NCI-H1694 treated with DMSO at 0.1 percent for 48 hours (cell line): ENCODE measurements around the gene KRT15.

ENCODE experiments used
- DNase-seq: peaks from one replicate; lab custom pipeline; 2025; lab: John Stamatoyannopoulos, UW

The KRT15 gene

DNA sequence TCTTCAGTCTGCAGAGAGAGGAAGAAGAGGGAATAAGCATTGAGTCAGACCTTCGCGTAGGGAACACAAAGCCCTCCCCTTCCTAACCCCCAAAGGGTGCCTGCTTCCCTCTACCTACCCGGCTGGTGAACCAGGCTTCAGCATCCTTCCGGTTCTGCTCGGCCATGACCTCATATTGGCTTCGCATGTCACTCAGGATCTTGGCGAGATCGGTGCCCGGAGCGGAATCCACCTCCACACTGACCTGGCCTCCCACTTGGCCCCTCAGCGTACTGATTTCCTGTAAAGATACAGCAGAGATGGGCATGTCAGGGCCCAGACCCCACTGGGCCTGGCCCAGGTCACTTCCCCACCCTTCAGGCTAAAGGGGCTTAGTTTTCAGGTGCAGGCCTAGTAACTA is 5.6 kb upstream of the KRT15 start:
- no peak for DNase-seq

DNA sequence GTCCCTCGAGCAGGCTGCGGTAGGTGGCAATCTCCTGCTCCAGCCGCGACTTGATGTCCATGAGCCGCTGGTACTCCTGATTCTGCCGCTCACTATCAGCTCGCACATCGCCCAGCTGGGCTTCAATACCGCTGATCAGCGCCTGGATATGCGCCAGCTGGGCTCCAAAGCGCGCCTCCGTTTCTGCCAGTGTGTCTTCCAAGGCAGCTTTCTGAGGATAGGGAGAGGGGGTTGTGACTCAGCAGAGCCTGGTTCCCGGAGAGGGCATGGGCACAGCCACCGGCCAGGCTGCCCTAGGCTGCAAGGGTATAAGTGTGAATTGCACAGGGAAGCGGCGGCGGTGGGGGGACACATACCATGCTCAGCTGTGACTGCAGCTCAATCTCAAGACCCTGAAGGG is 5.1 kb upstream of the KRT15 start:
- peak; percentile 33 for DNase-seq

DNA sequence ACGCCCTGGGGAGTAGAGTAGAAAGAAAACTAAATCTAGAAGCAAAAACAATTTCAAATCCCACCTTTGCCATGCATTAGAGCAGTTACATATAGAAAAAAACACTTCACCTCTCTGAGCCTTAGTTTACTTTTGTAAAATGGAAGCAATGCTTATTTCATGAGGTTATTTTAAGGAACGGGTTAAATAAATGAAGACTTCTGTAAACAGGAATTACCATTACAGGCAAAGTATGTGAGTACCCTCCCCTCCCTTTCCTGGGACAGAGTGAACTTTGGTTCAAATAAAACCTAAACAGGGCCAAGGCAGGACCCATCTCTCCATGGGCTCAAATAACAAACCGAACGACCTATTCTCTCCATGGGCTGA is 4.5 kb upstream of the KRT15 start:
- DNase-seq, result no peak

DNA sequence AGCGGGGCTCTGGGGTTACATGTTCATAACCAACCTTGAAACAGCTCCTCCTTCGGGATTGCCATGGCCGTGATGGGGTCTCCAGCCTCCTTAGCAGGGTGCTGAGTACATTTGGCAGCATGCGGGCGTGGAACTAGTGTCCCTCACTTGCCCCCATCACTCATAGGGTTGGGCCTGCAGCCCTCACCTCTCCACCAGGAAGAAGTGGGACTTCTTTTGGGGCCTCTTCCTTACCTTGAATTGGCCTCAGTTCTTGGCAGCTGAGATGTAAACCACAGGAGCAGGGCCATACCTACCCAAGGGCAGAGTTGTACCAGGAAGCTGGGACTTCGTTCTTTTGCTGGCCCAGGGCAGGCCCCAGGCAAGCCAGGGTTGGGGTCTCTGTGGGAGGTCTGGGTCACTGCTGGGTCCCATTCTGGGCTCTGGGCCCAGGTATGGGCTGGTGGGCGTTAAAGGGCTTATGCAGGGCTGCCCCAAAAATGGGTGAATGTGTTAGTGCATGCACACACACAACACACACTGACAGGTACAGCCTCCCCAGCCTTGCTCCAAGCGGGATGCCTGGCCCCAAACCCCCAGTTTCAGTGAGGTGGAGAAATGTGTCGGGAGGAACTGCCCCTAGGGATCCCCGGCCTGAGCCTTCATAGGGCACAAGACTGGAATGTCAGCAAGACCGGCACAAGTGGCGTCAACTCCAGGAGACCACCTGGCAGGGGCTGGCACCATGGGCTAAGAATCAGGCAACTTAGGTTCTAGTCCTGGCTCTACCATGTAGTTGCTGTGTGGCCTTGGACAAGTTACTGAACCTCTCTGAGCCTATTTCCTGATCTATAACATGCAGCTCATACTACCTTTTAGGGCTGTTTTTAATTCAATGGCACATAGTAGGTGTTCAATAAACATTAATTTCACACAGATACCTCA is 3.9 kb upstream of the KRT15 start:
- DNase-seq, result no peak

DNA sequence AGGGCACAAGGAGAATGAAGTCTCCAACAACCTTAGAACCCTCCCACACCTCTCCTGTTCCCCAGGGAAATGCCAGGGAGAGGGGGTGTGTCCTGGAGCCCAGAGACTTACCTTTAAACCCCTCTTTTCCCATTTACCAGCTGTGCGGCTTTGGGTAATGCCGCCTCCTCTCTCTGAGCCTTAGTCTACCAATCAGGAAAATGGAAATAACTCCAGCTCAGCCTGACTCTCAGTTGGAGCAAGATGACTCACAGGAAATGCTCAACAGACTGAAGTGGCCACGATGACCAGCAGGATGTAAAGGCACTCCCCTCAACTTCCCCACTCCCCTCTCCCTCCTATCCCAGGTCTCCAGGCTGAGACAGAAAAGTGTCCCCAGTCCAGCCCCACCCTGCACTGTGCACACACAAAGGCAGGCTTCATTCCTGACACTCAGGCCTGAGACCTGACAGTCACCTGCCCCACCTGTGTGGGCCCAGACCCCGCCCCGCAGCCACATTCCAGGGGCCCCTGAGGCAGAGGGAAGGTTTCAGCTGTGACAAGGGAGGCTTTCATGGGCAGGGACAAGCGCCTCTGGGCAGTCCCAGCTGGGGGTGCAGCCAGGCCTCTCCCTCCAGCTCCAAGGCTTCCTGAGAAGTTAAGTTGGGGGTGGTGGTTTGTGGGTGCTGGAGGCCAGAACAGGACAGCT is 3.0 kb upstream of the KRT15 start:
- no peak for DNase-seq

DNA sequence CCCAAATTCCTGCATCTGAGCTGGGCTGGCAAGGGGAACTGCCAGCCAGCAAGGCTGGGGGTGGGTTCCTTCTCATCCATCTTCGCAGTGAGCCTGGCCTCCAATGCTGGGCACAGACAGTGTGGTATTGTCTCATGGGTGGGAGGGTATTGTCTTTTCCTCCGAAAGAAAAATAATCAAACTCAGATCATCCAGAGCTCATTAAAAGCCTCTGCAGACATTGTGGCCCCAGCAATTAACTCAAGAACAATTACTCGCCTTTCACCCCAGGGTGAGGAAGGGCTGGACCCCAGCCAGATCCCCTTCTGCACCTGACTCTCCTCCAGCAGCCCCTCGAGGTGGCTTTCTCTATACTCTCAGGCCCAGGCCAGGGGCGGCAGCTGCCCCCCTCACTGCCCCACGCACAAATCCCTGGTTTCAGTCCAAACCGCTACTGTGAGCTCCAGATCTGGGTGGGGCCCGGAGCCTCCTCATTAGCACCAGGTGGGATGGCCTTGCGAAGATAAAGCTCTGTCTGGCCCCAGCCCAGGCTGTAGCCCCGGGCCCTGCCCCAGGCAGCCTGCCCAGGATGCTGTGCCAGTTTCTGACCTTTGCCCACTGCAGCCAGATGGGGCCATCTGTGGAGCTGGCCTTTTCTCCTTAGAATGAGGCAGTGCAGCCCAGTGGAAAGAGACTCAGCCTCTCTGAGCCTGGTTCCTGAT is 2.3 kb upstream of the KRT15 start:
- DNase-seq, result peak; percentile 41

DNA sequence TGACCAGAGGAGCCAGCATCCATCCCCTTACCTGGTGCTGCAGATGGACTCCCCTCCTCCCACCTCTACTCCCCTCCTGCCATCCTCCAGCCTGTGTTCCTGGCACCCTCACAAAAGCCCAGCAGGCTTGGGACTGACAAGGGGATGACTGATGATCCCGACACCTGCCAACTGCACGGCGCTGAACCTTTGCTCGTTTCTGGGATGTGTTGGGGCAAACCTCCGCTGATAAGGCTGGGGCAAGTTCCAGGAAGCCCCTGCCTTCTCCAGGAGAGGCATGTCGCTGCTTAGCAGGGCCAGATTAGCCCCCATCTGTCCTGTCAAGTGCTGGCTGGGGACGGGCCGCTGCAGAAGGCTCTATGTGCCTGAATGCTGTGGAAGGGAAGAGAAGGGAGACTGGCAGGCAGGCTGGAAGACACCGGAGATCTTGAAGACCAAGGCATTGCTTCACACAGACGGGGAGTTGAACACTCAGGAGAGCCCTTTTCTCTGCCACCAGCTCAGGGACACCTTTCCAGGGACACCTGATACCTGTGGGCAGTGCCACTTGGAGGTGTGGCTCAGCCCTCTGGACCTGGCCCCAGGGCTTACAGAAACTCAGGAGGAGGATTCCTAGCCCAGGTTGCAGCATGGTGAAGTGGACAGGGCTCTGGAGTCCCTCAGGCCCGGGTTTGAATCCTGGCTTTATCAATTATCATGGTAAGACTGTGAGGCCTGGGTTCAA is 973 bp upstream of the KRT15 start:
- DNase-seq, result peak; percentile 97

DNA sequence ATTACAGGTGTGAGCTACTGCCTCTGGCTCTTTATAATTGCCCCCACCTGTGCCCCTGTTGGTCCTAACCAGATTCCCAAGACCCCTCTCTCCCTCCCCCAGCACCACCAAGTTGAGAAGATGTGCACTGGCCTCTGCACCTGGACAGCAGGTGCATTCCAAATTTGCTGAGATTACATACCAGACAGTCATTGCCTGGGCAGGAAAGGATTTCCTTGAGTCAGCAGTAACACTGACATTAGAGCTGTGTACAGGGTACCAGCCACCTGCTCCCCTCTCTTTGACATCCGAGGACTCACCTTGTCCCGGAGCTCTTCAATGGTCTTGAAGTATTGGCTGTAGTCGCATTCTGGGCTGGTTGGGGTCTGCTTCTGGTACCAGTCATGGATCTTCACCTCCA is 659 bp downstream of the KRT15 start:
- DNase-seq, result no peak

DNA sequence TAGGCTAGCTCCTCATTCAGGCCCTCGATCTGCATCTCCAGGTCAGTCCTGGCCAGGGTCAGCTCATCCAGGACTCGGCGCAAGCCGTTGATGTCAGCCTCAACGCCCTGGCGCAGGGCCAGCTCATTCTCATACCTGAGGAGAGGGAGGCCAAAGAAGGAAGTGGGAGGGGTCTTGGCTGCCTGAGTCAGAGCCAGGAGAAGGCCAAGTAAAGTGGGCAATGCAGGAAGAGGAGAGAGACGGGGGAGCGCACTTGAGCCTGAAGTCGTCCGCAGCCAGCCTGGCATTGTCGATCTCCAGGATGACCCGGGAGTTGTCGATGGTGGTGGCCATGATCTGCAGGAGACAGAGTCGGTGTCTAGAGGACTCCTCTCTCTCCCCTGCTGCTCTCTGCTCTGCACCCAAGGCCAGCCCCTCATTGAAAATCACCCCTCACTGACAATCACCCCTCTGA is 1.8 kb downstream of the KRT15 start:
- no peak for DNase-seq

DNA sequence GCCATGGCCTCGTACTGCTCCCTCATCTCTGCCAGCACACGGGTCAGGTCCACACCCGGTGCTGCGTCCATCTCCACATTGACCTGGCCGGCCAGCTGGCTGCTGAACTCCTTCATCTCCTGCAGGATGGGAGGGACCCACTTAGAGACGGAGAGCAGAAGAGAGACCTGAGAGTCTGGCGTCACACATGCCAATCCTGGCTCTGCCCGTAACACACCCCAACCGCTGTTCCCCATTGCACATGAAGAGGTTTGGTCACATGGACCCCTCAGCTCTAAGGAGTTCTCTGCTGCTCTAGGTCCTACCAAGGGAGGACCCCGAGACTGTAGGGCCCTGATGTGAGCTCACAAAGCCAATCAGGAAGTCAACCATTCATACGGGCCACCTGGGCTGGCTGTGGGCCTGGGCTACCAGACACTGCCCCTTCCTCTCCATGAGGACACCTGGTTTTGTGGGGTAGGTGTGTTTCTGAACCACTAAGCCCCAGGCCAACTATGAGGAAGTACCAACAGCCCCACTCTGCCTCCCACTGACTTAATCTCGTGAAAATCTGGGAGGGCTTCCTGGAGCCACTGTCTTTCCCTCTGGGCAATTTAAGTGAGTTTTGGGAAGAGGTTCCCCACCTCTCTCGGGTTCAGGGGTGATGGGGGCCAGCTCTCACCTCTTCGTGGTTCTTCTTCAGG is 2.4 kb downstream of the KRT15 start:
- no peak for DNase-seq

DNA sequence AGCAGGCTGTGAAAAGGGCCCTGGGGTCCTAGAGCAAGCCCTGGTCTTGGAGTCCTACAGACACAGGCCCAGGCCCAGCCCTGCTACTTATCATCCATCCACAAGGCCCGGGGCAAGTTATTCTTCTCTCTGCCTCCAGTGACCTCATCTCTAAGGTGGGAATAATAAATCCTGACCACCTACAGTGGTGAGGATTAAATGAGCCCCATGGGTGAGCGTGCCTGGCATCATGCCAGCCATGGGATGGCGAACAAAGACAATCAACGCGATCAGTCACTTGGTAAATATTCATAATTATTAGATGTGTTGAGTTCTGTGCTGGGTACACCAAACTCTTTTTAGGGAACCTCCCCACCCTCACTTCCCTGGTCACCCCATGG is 5.5 kb downstream of the KRT15 start:
- DNase-seq, result no peak

DNA sequence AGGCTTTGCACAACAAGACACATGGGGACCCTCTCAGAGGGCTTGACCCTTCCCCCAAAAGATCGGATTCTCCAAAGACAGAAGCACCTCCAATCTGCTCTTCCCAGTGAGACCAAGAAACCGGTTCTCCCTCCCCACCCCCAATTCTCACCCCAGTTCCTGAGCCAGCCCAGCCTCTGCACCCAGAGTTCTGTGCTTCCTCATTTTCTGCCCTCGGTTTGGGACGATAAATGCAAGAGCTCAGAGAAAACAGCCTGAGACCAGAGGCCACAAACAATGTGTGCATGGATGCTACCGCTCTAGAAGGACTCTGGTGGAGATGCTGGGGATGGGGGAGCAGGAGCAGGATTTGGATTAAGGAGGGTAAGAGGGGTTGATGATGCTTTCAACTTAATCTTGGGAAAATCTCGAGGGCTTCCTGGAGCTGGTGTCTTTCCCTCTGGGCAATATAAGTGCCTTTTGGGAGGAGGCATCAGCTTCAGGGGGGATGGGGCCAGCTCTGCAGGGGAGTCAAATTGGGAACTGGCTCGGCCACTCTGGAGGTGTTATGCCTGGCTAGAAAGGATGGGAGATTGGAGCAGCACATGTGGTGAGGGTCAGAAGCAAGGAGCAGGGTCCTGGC is 6.0 kb downstream of the KRT15 start:
- DNase-seq, result no peak

DNA sequence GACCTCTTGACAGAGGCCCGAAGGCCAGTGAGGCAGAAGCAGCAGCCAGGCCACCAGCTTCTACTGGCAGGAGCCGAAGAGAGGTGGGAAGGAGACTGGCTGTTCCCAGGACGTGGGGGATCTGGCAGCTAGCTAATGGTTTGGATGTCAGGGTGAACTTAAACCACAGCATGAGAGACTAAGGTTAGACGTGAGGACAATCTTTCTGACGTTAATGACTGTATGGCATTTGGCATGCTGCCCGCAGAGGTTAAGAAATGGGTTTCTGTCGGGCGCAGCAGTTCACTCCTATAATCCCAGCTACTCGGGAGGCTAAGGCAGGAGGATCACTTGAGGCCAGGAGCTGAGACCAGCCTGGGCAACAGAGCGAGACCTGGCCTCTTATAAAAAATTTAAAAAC is 7.0 kb downstream of the KRT15 start:
- no peak for DNase-seq

DNA sequence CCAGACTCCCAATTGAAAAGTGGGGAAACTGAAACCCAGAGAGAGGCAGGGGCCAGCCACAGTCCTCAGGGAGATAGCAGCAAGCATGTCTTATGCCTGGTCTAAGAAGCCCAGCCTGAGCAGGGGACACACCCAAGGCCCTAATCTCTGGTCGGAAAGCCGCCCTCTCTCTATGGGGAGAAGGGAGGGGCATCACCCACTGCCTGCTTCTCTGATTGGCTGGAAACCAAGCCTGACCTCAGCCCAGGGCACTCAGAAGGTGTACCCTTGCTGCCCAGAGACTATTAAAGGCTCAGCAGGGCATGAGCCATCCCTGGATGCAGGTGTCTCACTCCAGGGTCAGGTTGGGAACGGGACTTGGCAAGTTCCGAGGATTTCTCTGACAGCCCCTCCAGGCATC is 7.6 kb downstream of the KRT15 start:
- DNase-seq, result no peak

DNA sequence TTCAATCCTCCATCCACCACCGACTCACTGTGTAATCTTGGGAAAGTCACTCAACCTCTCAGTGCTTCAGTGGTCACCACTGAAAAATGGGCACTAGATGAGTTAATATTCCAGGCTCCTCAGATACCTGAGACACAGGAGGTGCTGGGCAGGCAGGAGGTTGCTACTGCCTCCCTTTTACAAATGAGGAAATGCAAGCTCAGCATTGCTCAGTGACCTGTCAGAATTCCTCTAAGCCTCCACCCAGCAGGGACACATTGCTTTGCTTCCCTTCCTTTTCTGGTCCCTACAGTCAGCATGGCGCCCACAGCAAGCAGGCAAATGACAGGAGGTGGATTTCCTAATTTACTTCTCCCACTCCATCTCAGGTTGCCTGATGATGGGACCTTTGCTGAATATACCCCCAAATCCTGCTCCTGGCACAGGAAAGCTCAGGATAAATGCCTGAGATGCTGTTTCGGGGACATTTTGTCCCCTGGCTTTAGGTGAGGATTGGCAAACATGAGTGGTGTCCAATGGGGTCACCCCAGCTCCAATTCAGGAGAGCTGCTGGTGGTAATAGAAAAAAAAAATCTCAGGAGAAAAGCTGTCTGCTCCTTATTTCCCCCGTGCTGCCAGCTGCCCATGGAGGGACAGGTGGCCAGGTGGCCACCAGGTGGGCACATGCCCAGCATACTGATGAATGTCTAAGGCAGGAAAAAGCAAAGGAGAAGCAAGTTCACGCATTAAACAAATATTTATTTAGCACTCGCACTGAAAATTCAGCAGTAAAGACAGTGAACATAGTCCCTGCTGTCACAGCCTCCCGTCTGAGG is 8.2 kb downstream of the KRT15 start:
- no peak for DNase-seq

DNA sequence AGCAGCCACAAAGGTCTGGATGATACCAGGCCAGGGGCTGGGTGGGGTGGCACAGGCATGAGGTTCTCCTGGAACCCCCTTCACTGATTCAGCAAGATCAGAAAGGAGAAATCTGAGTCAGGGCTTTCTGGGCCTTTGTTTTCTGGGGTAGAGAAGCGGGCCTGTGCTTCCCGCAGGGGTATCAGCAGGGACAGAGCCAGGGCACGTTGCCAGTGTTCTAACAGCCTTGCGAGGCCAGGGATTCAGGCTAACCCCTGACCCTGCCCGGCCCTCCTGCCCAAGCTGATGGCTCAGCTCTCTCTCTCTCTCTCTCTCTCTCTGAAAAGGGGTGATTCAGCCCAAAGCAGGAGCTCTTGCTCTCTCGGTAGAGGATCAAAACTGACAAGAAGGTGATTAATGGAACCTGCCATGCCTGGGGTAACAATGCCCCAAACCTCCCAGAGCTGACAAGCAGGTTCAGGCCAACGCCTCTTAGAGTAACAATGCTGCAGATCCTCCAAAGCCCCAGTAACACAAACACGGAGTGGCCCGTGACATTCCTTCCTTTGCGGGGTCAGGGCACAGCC is 11.3 kb downstream of the KRT15 start:
- DNase-seq, result no peak

DNA sequence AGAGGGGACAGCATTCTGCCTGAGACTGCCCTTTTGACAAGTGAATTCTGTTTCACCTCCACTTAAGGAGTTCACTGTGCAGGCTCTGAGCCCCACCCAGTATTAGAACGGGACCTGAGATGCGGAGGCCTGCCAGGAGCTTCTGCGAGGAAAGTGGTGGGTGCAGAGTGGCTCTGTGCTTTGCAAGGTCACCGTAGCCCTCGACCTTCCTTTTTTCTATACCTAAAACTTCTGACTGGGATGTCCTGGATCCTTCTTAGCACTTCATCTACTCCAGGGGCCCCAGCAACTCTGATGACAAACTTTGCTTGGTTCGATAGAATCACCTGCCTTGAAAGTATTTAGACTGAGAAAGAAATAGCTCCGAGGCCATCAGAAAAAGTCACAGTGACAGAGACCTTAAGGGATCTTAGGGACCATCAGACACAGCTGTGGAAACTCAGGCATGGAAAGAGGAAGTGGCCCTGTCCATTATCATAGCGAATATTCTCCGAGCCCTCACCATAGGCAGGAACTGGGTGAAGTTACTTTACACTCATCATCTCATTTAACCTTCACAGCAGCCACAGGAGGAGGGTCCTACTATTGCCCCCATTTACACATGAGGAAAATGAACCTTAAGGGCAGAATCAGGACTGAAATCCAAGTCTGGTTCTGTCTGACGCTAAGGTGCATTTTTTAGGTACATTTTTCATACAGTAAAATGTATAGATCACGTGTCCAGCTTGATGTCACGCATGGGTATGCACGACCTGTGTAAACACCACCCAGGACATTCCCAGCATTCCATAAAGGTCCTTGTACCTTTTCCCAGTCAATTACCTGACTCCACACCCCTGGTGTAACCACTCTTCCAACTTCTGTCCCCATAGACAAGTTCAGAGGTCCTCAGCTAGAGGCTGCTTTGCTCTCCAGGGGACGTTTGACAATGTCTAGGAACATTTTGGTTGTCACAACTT is 12.6 kb downstream of the KRT15 start:
- DNase-seq, result no peak

DNA sequence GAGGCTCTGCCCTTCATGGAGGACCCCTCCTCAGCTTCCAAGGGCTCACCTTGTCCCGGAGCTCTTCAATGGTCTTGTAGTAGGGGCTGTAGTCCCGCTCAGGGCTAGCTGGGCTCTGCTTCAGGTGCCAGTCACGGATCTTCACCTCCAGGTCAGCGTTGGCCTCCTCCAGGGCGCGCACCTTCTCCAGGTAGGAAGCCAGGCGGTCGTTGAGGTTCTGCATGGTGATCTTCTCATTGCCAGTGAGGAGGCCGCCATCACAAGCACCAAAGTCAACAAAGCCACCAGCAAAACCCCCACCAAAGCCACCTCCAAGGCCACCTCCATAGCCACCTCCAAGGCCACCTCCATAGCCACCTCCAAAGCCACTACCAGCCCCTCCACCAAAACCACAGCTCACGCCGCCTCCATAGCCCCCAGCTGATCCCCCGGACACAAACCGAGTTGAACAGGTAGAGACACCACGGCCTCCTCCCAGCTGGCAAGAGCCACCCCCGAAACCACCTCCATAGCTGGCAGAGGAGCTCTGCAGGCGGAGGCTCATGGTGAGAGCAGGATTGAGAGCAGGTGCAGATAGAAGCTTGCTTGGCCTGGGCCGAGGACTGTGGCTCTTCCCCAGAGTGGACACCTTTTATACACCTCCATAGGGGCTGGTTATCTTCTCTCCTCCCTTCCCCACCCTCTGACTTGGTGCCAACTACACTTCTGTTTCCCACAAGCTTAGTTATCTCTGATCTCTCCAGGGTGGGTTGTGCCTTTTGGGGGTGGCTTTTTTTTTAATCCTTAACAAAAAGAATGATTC is 13.5 kb downstream of the KRT15 start, which contains the start of gene KRT13:
Gene KRT13, minus strand, starts transcription at position 606 of the 802 bp plus-strand sequence. Its CDS starts 62 bp downstream, at position 544.
- DNase-seq, result no peak
